ENCODE results near the gene SRGAP3. TPM values are rescaled to one million over a fixed set of nuclear protein-coding genes. Genes with fewer than 3 reads are reported as not detected.

The SRGAP3 gene
- total RNA-seq, 4 donors from 2014 or later, result 7.5 to 33.8 (median 16.0) TPM

DNA sequence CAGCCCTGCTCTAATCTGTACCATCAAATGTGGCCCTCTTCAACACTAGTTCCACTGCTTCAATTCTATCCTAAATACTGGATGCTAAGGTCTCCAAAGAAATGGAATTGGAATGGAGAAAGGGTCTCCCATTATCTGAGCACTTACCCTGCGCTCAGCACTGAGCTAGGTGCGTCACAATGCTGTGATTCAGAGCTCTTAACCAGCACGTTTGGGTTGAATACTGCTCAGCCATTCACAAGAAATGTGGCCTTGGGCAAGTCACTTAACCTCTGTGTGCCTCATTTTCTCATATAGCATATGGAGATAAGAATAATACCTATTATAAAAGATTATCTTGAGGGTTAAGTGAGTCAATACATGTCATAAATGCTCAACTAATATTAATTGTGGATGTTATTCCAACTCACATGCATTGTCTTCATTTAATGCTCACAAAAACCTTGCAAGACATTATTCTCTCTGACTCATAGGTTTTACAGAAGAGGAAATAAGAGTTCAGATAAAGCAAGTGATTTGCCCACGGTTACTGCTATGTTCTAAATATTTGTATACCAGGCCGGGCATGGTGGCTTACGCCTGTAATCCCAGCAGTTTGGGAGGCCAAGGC is 27.4 kb upstream of the SRGAP3 start:
- in situ Hi-C loops (cut with MboI; ENCODE audit: low pct_ligation_motif_present in 1 of 4, low pct_unique_long_range_greater_than_20kb in 1 of 4, low sequenced_read_pairs in 3 of 4), result no loop called here

GRCh38 chr3:9271903-9272302 is 22.5 kb upstream of the SRGAP3 start:
- DNase-seq, result no peak
- H3K27ac ChIP-seq, result no peak overlapping the region
- TF ChIP-seq EP300 (IDR thresholded peaks at IDR 0.05; ENCODE audit: low read depth), result no peak
- no peak for TF ChIP-seq POLR2AphosphoS5 (IDR thresholded peaks at IDR 0.05)
- TF ChIP-seq, protein P1, sequence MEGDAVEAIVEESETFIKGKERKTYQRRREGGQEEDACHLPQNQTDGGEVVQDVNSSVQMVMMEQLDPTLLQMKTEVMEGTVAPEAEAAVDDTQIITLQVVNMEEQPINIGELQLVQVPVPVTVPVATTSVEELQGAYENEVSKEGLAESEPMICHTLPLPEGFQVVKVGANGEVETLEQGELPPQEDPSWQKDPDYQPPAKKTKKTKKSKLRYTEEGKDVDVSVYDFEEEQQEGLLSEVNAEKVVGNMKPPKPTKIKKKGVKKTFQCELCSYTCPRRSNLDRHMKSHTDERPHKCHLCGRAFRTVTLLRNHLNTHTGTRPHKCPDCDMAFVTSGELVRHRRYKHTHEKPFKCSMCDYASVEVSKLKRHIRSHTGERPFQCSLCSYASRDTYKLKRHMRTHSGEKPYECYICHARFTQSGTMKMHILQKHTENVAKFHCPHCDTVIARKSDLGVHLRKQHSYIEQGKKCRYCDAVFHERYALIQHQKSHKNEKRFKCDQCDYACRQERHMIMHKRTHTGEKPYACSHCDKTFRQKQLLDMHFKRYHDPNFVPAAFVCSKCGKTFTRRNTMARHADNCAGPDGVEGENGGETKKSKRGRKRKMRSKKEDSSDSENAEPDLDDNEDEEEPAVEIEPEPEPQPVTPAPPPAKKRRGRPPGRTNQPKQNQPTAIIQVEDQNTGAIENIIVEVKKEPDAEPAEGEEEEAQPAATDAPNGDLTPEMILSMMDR (IDR thresholded peaks at IDR 0.05), result no peak
- TF ChIP-seq POLR2A (IDR thresholded peaks at IDR 0.05), result no peak
- WGBS, 2 donors (ENCODE audit: low coverage in 1 of 2), result 69 to 70% methylated on average over 5 to 6 of the region's 6 CpGs
- no peaks in the 10 kb centered on the region for H3K27me3 ChIP-seq
- in situ Hi-C loops (cut with MboI; ENCODE audit: low pct_ligation_motif_present in 1 of 4, low pct_unique_long_range_greater_than_20kb in 1 of 4, low sequenced_read_pairs in 3 of 4) (no loop called here), intact Hi-C loops (cut with DNase I; ENCODE audit: low total_unique reads) (no loop called here)
- H3K36me3 ChIP-seq, result no peaks in the 10 kb centered on the region
- no peak overlapping the region for H3K4me3 ChIP-seq
- no peaks in the 10 kb centered on the region for H3K4me1 ChIP-seq
- no peaks in the 10 kb centered on the region for H3K9me3 ChIP-seq

More for the DNA sequence above, 27.4 kb upstream of the SRGAP3 start:
- no peak for DNase-seq
- intact Hi-C loops (cut with DNase I; ENCODE audit: low total_unique reads), result no loop called here
- Histone ChIP-seq H3K4me3 (no peak overlapping the region), H3K36me3 (no peaks in the 10 kb centered on the region), H3K9me3 (no peaks in the 10 kb centered on the region), H3K27ac (no peak overlapping the region), H3K27me3 (no peaks in the 10 kb centered on the region), H3K4me1 (no peaks in the 10 kb centered on the region)
- WGBS, 2 donors (ENCODE audit: low coverage in 1 of 2), result 75 to 81% methylated on average over 4 to 6 of the region's 6 CpGs
- TF ChIP-seq POLR2AphosphoS5 (IDR thresholded peaks at IDR 0.05), result no peak
- no peak for TF ChIP-seq EP300 (IDR thresholded peaks at IDR 0.05; ENCODE audit: low read depth)
- TF ChIP-seq, protein P1 (IDR thresholded peaks at IDR 0.05), result no peak
- TF ChIP-seq POLR2A (IDR thresholded peaks at IDR 0.05), result no peak

- H3K27ac ChIP-seq, result no peak overlapping the region
- in situ Hi-C loops (cut with MboI; ENCODE audit: low pct_ligation_motif_present in 1 of 4, low pct_unique_long_range_greater_than_20kb in 1 of 4, low sequenced_read_pairs in 3 of 4), result no loop called here
- intact Hi-C loops (cut with DNase I; ENCODE audit: low total_unique reads), result no loop called here
- TF ChIP-seq POLR2AphosphoS5 (IDR thresholded peaks at IDR 0.05) (no peak), EP300 (IDR thresholded peaks at IDR 0.05; ENCODE audit: low read depth) (no peak), POLR2A (IDR thresholded peaks at IDR 0.05) (no peak)
- TF ChIP-seq, protein P1 (IDR thresholded peaks at IDR 0.05), result no peak
- H3K27me3 ChIP-seq, result no peaks in the 10 kb centered on the region
- DNase-seq, result no peak
- H3K36me3 ChIP-seq, result no peaks in the 10 kb centered on the region
- H3K4me1 ChIP-seq, result no peaks in the 10 kb centered on the region
- WGBS, 2 donors (ENCODE audit: low coverage in 1 of 2), result 82 to 91% methylated on average over 2 to 4 of the region's 4 CpGs
- H3K9me3 ChIP-seq, result no peaks in the 10 kb centered on the region
- H3K4me3 ChIP-seq, result no peak overlapping the region
Measured at GRCh38 chr3:9270704-9271103, 21.3 kb upstream of the SRGAP3 start.

DNA sequence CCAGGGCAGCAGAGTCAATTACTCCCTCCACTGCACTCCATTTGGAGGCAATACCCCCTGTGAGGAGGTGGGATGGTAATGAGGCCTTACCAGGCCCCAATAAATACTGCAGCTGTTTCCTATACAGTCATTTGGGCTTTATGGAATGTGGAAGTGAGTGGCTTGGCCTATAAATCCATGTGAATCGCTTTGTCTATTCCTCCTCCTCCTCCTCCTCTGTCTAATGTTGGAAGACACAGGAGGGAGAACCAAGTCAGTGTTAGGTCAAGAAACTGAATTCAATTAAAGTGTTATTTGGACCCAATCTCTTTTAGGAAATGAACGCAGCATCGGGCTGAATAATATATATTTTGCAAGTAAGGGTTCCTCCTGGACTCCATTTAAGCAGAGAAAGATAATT is 17.3 kb upstream of the SRGAP3 start:
- Histone ChIP-seq H3K4me3 (no peak overlapping the region), H3K4me1 (no peaks in the 10 kb centered on the region), H3K27me3 (no peaks in the 10 kb centered on the region), H3K36me3 (no peaks in the 10 kb centered on the region), H3K27ac (no peak overlapping the region), H3K9me3 (no peaks in the 10 kb centered on the region)
- in situ Hi-C loops (cut with MboI; ENCODE audit: low pct_ligation_motif_present in 1 of 4, low pct_unique_long_range_greater_than_20kb in 1 of 4, low sequenced_read_pairs in 3 of 4) (no loop called here), intact Hi-C loops (cut with DNase I; ENCODE audit: low total_unique reads) (no loop called here)
- TF ChIP-seq, protein P1 (IDR thresholded peaks at IDR 0.05), result no peak
- TF ChIP-seq EP300 (IDR thresholded peaks at IDR 0.05; ENCODE audit: low read depth) (no peak), POLR2AphosphoS5 (IDR thresholded peaks at IDR 0.05) (no peak), POLR2A (IDR thresholded peaks at IDR 0.05) (no peak)
- DNase-seq, result no peak
- WGBS, 2 donors (ENCODE audit: low coverage in 1 of 2), result 88 to 94% methylated on average over 3 of the region's 3 CpGs
